ENCODE results near the gene GNAS-AS1.
"Not testable (repeated sequence)": the region's sequence is repeated elsewhere in the genome, so short reads cannot be mapped to it uniquely, and the experiment has no call there.

GNAS-AS1 gene

DNA sequence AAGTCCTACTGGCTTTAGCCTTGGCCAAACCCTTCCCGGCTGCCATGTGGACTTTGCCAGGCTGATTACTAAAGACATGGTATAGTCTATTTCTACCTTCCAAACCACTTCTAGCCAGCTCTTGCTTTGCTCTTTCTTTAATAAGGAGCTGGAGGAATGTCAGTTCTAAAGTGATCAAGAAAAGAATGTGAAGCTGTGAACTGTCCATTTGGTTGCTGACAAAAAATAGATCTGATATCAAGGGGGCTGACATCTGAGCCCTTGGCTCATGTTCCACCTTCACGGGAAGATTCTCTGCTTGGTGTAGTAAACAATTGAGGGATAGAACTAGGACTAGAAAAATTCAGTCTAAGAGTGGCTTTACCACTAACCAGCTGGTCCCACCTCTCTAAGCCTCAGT, 22.6 kb downstream of the GNAS-AS1 start:
- Histone ChIP-seq H3K27ac (ENCODE audit: low read length) (no peak overlapping the region), H3K4me1 (ENCODE audit: control insufficient read depth, low read depth, low read length) (no peaks in the 10 kb centered on the region), H3K9me3 (ENCODE audit: control insufficient read depth, low read depth, low read length) (no peaks in the 10 kb centered on the region), H3K9ac (ENCODE audit: low read length) (no peak overlapping the region), H3K27me3 (ENCODE audit: control insufficient read depth, insufficient read depth, low read length) (no peaks in the 10 kb centered on the region), H3K36me3 (ENCODE audit: control insufficient read depth, low read depth, low read length) (no peaks in the 10 kb centered on the region), H3K4me3 (ENCODE audit: low read length) (no peak overlapping the region)

DNA sequence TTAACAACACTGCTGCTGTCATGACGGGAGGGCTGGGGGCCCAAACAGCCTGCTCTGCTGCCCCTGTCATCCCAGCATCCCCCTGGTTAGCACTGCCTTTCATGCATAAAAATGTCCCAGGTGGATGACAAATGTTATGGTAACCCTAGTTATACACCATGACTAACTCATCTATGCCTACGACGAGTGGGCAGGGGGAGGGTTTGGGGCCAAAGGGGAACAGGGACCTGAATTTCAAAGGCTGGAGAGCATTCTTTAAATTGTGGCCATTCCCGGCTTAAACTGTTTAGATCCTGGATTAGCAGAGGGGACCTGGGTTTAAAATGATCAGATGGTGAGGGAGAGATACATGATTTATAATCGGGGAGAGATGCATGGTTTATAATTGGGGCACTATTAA, 24.4 kb downstream of the GNAS-AS1 start:
- H3K9me3 ChIP-seq (ENCODE audit: control insufficient read depth, low read depth, low read length) = no peaks in the 10 kb centered on the region
- H3K27ac ChIP-seq (ENCODE audit: low read length) = no peak overlapping the region
- H3K36me3 ChIP-seq (ENCODE audit: control insufficient read depth, low read depth, low read length) = no peaks in the 10 kb centered on the region
- no peaks in the 10 kb centered on the region for H3K27me3 ChIP-seq (ENCODE audit: control insufficient read depth, insufficient read depth, low read length)
- H3K4me1 ChIP-seq (ENCODE audit: control insufficient read depth, low read depth, low read length) = no peaks in the 10 kb centered on the region
- no peak overlapping the region for H3K4me3 ChIP-seq (ENCODE audit: low read length)
- no peak overlapping the region for H3K9ac ChIP-seq (ENCODE audit: low read length)

DNA sequence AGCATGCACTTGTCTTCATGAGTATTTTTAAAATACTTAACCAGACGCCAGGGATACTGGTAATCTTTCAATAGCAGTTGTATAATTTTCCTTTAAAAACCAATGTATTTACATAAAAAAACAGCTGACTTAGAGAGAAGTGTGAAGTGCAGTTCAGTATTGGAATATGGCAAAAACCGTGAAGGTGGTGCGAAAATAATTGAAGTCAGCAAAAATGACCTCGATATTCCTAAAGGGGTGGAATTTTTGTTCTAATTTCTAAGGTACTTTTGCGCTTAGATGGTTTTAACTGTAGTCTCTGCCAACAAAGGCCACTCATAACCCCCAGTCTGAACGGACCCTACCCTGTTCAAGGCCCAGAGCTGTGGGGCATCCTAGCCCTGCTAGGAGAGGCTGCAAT, 25.3 kb downstream of the GNAS-AS1 start:
- H3K4me1 ChIP-seq (ENCODE audit: control insufficient read depth, low read depth, low read length) = no peaks in the 10 kb centered on the region
- H3K4me3 ChIP-seq (ENCODE audit: low read length) = no peak overlapping the region
- H3K36me3 ChIP-seq (ENCODE audit: control insufficient read depth, low read depth, low read length) = no peaks in the 10 kb centered on the region
- H3K9ac ChIP-seq (ENCODE audit: low read length) = no peak overlapping the region
- no peaks in the 10 kb centered on the region for H3K27me3 ChIP-seq (ENCODE audit: control insufficient read depth, insufficient read depth, low read length)
- H3K9me3 ChIP-seq (ENCODE audit: control insufficient read depth, low read depth, low read length) = no peaks in the 10 kb centered on the region
- H3K27ac ChIP-seq (ENCODE audit: low read length) = no peak overlapping the region

GRCh38 chr20:58824843-58825242, 25.9 kb downstream of the GNAS-AS1 start:
- no peak overlapping the region for H3K9ac ChIP-seq (ENCODE audit: low read length)
- no peaks in the 10 kb centered on the region for H3K9me3 ChIP-seq (ENCODE audit: control insufficient read depth, low read depth, low read length)
- no peak overlapping the region for H3K4me3 ChIP-seq (ENCODE audit: low read length)
- no peaks in the 10 kb centered on the region for H3K27me3 ChIP-seq (ENCODE audit: control insufficient read depth, insufficient read depth, low read length)
- H3K4me1 ChIP-seq (ENCODE audit: control insufficient read depth, low read depth, low read length) = no peaks in the 10 kb centered on the region
- H3K36me3 ChIP-seq (ENCODE audit: control insufficient read depth, low read depth, low read length) = no peaks in the 10 kb centered on the region
- no peak overlapping the region for H3K27ac ChIP-seq (ENCODE audit: low read length)

GRCh38 chr20:58822748-58823730, 27.7 kb downstream of the GNAS-AS1 start:
- Histone ChIP-seq H3K27me3 (ENCODE audit: control insufficient read depth, insufficient read depth, low read length) (no peaks in the 10 kb centered on the region), H3K27ac (ENCODE audit: low read length) (no peak overlapping the region), H3K4me1 (ENCODE audit: control insufficient read depth, low read depth, low read length) (no peaks in the 10 kb centered on the region), H3K36me3 (ENCODE audit: control insufficient read depth, low read depth, low read length) (no peaks in the 10 kb centered on the region), H3K9me3 (ENCODE audit: control insufficient read depth, low read depth, low read length) (no peaks in the 10 kb centered on the region), H3K4me3 (ENCODE audit: low read length) (no peak overlapping the region), H3K9ac (ENCODE audit: low read length) (no peak overlapping the region)

- Histone ChIP-seq H3K9me3 (ENCODE audit: control insufficient read depth, low read depth, low read length) (no peaks in the 10 kb centered on the region), H3K4me3 (ENCODE audit: low read length) (no peak overlapping the region), H3K9ac (ENCODE audit: low read length) (no peak overlapping the region), H3K27ac (ENCODE audit: low read length) (no peak overlapping the region), H3K36me3 (ENCODE audit: control insufficient read depth, low read depth, low read length) (no peaks in the 10 kb centered on the region), H3K27me3 (ENCODE audit: control insufficient read depth, insufficient read depth, low read length) (no peaks in the 10 kb centered on the region), H3K4me1 (ENCODE audit: control insufficient read depth, low read depth, low read length) (no peaks in the 10 kb centered on the region)
Measured at GRCh38 chr20:58822149-58822548, 28.6 kb downstream of the GNAS-AS1 start.

GRCh38 chr20:58820515-58820914, 30.2 kb downstream of the GNAS-AS1 start:
- H3K4me1 ChIP-seq (ENCODE audit: control insufficient read depth, low read depth, low read length); H3K9me3 ChIP-seq (ENCODE audit: control insufficient read depth, low read depth, low read length); H3K36me3 ChIP-seq (ENCODE audit: control insufficient read depth, low read depth, low read length); H3K27me3 ChIP-seq (ENCODE audit: control insufficient read depth, insufficient read depth, low read length); H3K9ac ChIP-seq (ENCODE audit: low read length); H3K27ac ChIP-seq (ENCODE audit: low read length); H3K4me3 ChIP-seq (ENCODE audit: low read length): not testable (repeated sequence)

GRCh38 chr20:58819921-58820320, 30.8 kb downstream of the GNAS-AS1 start:
- no peak overlapping the region for H3K4me3 ChIP-seq (ENCODE audit: low read length)
- no peak overlapping the region for H3K27ac ChIP-seq (ENCODE audit: low read length)
- no peaks in the 10 kb centered on the region for H3K4me1 ChIP-seq (ENCODE audit: control insufficient read depth, low read depth, low read length)
- H3K9me3 ChIP-seq (ENCODE audit: control insufficient read depth, low read depth, low read length) = no peaks in the 10 kb centered on the region
- H3K9ac ChIP-seq (ENCODE audit: low read length) = no peak overlapping the region
- no peaks in the 10 kb centered on the region for H3K27me3 ChIP-seq (ENCODE audit: control insufficient read depth, insufficient read depth, low read length)
- H3K36me3 ChIP-seq (ENCODE audit: control insufficient read depth, low read depth, low read length) = no peaks in the 10 kb centered on the region

DNA sequence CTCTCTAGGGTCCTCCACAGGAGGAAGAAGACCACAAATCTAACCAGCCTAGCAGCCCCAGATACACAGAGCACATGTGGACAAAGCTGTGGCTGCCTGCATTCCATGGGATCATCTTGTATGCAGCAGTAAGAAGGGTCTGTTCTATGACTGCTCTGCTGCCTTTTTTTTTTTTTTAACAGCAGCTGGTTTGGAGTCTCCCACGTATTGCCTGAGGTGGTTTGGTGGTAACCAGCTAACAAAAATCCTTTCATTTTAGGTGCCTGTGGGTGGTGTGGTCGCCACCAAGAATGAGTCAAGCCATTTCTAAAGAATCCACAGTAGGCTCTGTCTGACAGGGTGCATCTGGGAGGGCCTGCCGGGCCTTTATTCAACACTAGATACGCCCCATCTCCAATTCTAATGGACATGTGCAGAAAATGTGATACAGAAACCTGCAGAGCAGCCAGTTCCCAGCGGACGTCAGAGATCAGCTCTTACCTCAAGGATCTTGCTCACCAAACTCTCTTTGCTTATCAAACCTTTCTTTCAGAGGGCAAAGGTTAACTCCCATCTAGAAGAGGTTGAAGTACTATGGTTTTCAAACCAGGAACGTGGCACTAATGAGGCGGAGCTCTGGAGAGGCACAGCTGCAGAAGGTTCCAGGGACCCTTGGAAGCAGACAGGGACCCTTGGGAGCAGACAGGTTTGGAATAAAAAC, 32.0 kb downstream of the GNAS-AS1 start:
- H3K9me3 ChIP-seq (ENCODE audit: control insufficient read depth, low read depth, low read length) = no peaks in the 10 kb centered on the region
- no peak overlapping the region for H3K4me3 ChIP-seq (ENCODE audit: low read length)
- no peak overlapping the region for H3K9ac ChIP-seq (ENCODE audit: low read length)
- H3K27me3 ChIP-seq (ENCODE audit: control insufficient read depth, insufficient read depth, low read length) = no peaks in the 10 kb centered on the region
- H3K27ac ChIP-seq (ENCODE audit: low read length) = no peak overlapping the region
- H3K4me1 ChIP-seq (ENCODE audit: control insufficient read depth, low read depth, low read length) = no peaks in the 10 kb centered on the region
- H3K36me3 ChIP-seq (ENCODE audit: control insufficient read depth, low read depth, low read length) = no peaks in the 10 kb centered on the region

DNA sequence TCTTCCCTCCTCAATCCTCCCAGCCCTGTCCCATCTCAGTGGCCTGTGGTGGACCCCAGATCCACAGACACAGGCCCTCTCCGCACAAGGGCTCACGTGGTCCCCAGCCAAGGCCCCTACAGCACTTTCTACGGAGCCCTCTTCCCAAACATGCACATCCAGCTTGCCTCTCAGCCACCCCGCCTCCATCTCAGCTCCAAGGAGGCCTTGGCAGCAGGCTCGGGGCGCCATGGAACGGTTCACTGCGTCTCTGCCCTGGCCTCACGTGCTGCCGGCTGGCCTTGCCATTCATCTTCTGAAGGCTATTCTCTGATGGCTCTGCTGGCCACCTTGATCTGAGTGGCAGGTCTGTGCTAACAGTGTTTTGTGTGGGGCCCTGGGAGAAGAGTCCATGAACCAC, 33.0 kb downstream of the GNAS-AS1 start:
- no peaks in the 10 kb centered on the region for H3K4me1 ChIP-seq (ENCODE audit: control insufficient read depth, low read depth, low read length)
- H3K27me3 ChIP-seq (ENCODE audit: control insufficient read depth, insufficient read depth, low read length) = no peaks in the 10 kb centered on the region
- no peaks in the 10 kb centered on the region for H3K36me3 ChIP-seq (ENCODE audit: control insufficient read depth, low read depth, low read length)
- no peak overlapping the region for H3K9ac ChIP-seq (ENCODE audit: low read length)
- H3K9me3 ChIP-seq (ENCODE audit: control insufficient read depth, low read depth, low read length) = no peaks in the 10 kb centered on the region
- no peak overlapping the region for H3K27ac ChIP-seq (ENCODE audit: low read length)
- H3K4me3 ChIP-seq (ENCODE audit: low read length) = no peak overlapping the region

DNA sequence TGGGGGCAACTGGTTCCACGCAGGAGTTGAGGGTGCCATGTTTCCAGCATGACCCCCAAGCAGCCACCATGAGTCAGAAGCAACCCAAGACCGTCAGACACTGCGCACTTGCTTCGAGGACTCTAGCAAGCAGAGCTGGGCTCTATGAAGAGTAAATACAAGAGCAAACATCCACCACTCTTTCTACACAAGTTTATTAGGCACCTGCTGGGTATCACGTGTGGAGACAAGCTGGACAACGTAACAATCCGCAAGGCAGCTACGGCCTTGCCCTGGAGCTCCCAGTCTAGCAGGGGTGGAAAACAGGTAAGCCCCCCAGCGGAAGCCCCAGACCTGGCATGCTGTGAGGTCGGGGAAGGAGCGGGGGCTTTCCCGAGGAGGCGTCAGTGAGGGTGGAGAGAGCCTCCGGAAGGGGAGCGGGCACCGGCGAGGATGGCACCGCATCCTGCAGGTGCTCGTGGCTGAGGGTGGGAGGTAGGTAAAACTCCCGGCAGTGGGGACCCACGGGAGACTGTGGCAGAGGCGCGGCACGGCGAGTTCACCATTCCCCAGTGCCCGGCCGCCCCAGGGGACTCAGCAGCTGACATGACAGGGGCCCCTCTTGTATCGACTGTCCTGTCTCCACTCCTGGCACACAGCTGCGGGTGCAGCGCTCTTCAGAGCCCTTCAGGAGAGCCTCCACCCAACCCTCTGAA, 33.6 kb downstream of the GNAS-AS1 start:
- H3K27me3 ChIP-seq (ENCODE audit: control insufficient read depth, insufficient read depth, low read length) = no peaks in the 10 kb centered on the region
- no peak overlapping the region for H3K4me3 ChIP-seq (ENCODE audit: low read length)
- H3K4me1 ChIP-seq (ENCODE audit: control insufficient read depth, low read depth, low read length) = no peaks in the 10 kb centered on the region
- H3K9ac ChIP-seq (ENCODE audit: low read length) = no peak overlapping the region
- H3K36me3 ChIP-seq (ENCODE audit: control insufficient read depth, low read depth, low read length) = no peaks in the 10 kb centered on the region
- no peaks in the 10 kb centered on the region for H3K9me3 ChIP-seq (ENCODE audit: control insufficient read depth, low read depth, low read length)
- no peak overlapping the region for H3K27ac ChIP-seq (ENCODE audit: low read length)

Measured in iPS-18a (cell line).